ENCODE data around the gene MGP.

GRCh38 chr12:14934511-14934910 is 48.9 kb upstream of the MGP start:
- no peak for TF ChIP-seq FOXP2 (optimal IDR thresholded peaks at IDR 0.05; ENCODE audit: control extremely low read depth, extremely low read length, insufficient read depth)
- no peak for TF ChIP-seq EZH2 (IDR thresholded peaks at IDR 0.05)
- TF ChIP-seq POLR2AphosphoS5 (IDR thresholded peaks at IDR 0.05; ENCODE audit: borderline replicate concordance, low read depth, low read length), result no peak
